Parathyroid adenoma (tissue), 2 donors: Measurements from ENCODE around the gene FAM227B.
"Not testable (repeated sequence)": the region's sequence is repeated elsewhere in the genome, so short reads cannot be mapped to it uniquely, and the experiment has no call there.

ENCODE experiments used
- H2AFZ ChIP-seq: fragments of 300-600 bp; sonication (generic); one replicate; pipeline ENCODE4 v1.7.0; 2017; ENCODE audit warnings: antibody characterized with exemption, mild to moderate bottlenecking
- H3K27ac ChIP-seq: fragments of 300-600 bp; sonication (generic); one replicate; pipeline ENCODE4 v1.7.0; 2017
- H3K27me3 ChIP-seq: fragments of 300-600 bp; sonication (generic); one replicate; pipeline ENCODE4 v1.7.0; 2017; ENCODE audit warnings: low read length; ENCODE audit not compliant: control insufficient read depth, insufficient read depth
- H3K36me3 ChIP-seq: fragments of 300-600 bp; sonication (generic); one replicate; pipeline ENCODE4 v1.7.0; 2017; ENCODE audit warnings: low read length; ENCODE audit not compliant: control insufficient read depth, insufficient read depth
- H3K4me1 ChIP-seq: fragments of 300-600 bp; sonication (generic); one replicate; pipeline ENCODE4 v1.7.0; 2017; ENCODE audit warnings: control low read depth
- H3K4me2 ChIP-seq: fragments of 300-600 bp; sonication (generic); one replicate; pipeline ENCODE4 v1.7.0; 2017; ENCODE audit warnings: low read length
- H3K4me3 ChIP-seq: fragments of 300-600 bp; sonication (generic); one replicate; pipeline ENCODE4 v1.7.0; 2017; ENCODE audit warnings: low read depth, low read length
- H3K79me2 ChIP-seq: fragments of 300-600 bp; sonication (generic); one replicate; pipeline ENCODE4 v1.7.0; 2017; ENCODE audit warnings: control low read depth
- H3K9ac ChIP-seq: fragments of 300-600 bp; sonication (generic); one replicate; pipeline ENCODE4 v1.7.0; 2017; ENCODE audit warnings: mild to moderate bottlenecking
- H3K9me3 ChIP-seq: fragments of 300-600 bp; sonication (generic); one replicate; pipeline ENCODE4 v1.7.0; 2017; ENCODE audit warnings: low read length; ENCODE audit not compliant: control insufficient read depth
- TF ChIP-seq, protein P1 (sequence below): fragments of 300-600 bp; sonication (generic); IDR thresholded peaks from one replicate; pipeline ENCODE4 v1.7.0; 2017; ENCODE audit warnings: antibody characterized with exemption, mild to moderate bottlenecking
- donor health status: primary hyperparathyroidism.

Gene FAM227B

DNA sequence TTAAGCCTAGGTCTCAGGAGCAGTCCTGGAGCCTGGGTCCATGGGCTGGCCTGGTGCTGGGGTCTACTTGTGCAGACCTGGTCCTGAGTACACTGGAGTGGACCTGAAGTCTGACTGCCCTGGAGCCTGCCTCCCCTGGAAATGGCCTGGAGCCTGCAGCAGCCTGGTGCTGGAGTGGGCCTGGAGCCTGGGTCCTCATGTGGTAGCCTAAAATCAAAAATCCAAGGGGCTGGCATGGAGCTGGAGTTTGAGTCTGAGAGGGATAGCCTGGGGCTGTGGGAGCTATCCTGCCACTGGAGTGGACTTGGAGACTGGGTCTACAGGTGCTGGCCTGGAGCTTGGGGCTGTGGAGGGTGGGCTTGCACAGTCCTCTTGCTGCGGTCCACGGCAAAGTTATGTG is 15.0 kb downstream of the FAM227B start:
- Histone ChIP-seq H3K27me3 (no peaks in the 10 kb centered on the region), H3K4me3 (no peak overlapping the region), H2AFZ (no peak overlapping the region), H3K9ac (no peak overlapping the region), H3K27ac (no peak overlapping the region), H3K4me1 (no peaks in the 10 kb centered on the region), H3K9me3 (no peaks in the 10 kb centered on the region), H3K79me2 (no peaks in the 10 kb centered on the region), H3K4me2 (no peak overlapping the region), H3K36me3 (no peaks in the 10 kb centered on the region)
- TF ChIP-seq, protein P1, sequence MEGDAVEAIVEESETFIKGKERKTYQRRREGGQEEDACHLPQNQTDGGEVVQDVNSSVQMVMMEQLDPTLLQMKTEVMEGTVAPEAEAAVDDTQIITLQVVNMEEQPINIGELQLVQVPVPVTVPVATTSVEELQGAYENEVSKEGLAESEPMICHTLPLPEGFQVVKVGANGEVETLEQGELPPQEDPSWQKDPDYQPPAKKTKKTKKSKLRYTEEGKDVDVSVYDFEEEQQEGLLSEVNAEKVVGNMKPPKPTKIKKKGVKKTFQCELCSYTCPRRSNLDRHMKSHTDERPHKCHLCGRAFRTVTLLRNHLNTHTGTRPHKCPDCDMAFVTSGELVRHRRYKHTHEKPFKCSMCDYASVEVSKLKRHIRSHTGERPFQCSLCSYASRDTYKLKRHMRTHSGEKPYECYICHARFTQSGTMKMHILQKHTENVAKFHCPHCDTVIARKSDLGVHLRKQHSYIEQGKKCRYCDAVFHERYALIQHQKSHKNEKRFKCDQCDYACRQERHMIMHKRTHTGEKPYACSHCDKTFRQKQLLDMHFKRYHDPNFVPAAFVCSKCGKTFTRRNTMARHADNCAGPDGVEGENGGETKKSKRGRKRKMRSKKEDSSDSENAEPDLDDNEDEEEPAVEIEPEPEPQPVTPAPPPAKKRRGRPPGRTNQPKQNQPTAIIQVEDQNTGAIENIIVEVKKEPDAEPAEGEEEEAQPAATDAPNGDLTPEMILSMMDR, result no peak

- H3K9ac ChIP-seq, result no peak overlapping the region
- H2AFZ ChIP-seq, result no peak overlapping the region
- H3K27ac ChIP-seq, result no peak overlapping the region
- no peaks in the 10 kb centered on the region for H3K79me2 ChIP-seq
- TF ChIP-seq, protein P1, result no peak
- no peaks in the 10 kb centered on the region for H3K4me1 ChIP-seq
- H3K27me3 ChIP-seq, result no peaks in the 10 kb centered on the region
- no peaks in the 10 kb centered on the region for H3K9me3 ChIP-seq
- no peak overlapping the region for H3K4me3 ChIP-seq
- no peaks in the 10 kb centered on the region for H3K36me3 ChIP-seq
- H3K4me2 ChIP-seq, result no peak overlapping the region
These were observed 15.8 kb downstream of the FAM227B start for GRCh38 chr15:49604625-49605409.

DNA sequence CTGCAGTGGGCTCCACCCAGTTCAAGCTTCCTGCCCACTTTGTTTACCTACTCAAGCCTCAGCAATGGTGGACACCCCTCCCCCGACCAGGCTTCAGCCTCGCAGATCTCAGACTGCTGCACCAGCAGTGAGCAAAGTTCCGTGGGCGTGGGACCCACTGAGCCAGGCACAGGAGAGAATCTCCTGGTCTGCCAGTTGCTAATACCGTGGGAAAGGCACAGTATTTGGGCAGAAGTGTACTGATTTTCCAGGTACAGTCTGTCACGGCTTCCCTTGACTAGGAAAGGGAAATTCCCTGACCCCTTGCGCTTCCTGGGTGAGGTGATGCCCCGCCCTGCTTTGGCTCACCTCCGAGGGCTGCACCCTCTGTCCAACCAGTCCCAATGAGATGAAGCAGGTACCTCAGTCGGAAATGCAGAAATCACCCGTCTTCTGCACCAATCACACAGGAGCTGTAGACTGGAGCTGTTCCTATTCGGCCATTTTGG is 27.7 kb downstream of the FAM227B start:
- H3K27ac ChIP-seq, H2AFZ ChIP-seq, H3K9ac ChIP-seq, H3K4me2 ChIP-seq, H3K36me3 ChIP-seq, H3K9me3 ChIP-seq, H3K4me1 ChIP-seq, H3K79me2 ChIP-seq, H3K27me3 ChIP-seq, H3K4me3 ChIP-seq: not testable (repeated sequence)

DNA sequence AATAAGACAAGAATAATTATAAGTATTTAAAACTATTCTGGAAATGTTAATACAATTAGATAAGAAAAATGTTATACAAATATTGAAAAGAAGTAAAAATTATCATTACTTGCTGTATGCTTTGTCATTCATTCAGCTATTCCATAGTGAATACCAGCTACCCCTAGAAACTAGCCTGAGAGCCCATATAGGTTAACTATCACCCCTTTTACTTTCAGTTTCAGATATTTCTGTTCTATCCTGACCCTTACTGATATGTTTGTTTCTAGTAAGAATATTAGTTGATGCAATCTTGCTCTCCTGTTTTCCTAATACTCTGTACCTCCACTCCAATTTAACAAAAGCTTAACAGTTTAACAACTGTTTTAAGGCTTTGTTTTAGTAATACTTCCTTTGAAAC is 31.6 kb downstream of the FAM227B start:
- Histone ChIP-seq H3K36me3 (no peaks in the 10 kb centered on the region), H3K4me3 (no peak overlapping the region), H3K9me3 (no peaks in the 10 kb centered on the region), H3K27ac (no peak overlapping the region), H3K79me2 (no peaks in the 10 kb centered on the region), H3K4me1 (no peaks in the 10 kb centered on the region), H2AFZ (no peak overlapping the region), H3K4me2 (no peak overlapping the region), H3K9ac (no peak overlapping the region), H3K27me3 (no peaks in the 10 kb centered on the region)
- TF ChIP-seq, protein P1, result no peak

- Histone ChIP-seq H3K4me1 (no peaks in the 10 kb centered on the region), H3K27me3 (no peaks in the 10 kb centered on the region), H3K27ac (no peak overlapping the region), H2AFZ (no peak overlapping the region), H3K79me2 (no peaks in the 10 kb centered on the region), H3K4me3 (no peak overlapping the region), H3K9me3 (no peaks in the 10 kb centered on the region), H3K36me3 (no peaks in the 10 kb centered on the region), H3K4me2 (no peak overlapping the region), H3K9ac (no peak overlapping the region)
- TF ChIP-seq, protein P1, result no peak
These were observed 47.2 kb downstream of the FAM227B start for GRCh38 chr15:49573421-49573820.
